DOHH2 (cell line): ENCODE measurements around the gene DLST.
"Not testable (repeated sequence)": the region's sequence is repeated elsewhere in the genome, so short reads cannot be mapped to it uniquely, and the experiment has no call there.

Experiments used
- H3F3A ChIP-seq: fragments of 200-600 bp; sonication (generic), shearing (Covaris generic); 2 replicates; pipeline ENCODE4 v1.6.0; 2016; ENCODE audit warnings: antibody characterized with exemption, mild to moderate bottlenecking; ENCODE audit not compliant: control insufficient read depth, insufficient read depth
- H3K27ac ChIP-seq: fragments of 200-600 bp; sonication (generic); 2 replicates; pipeline ENCODE4 v1.5.1; 2014; ENCODE audit warnings: low read depth, mild to moderate bottlenecking, low read length, moderate library complexity
- H3K27me3 ChIP-seq: fragments of 200-600 bp; sonication (generic); 2 replicates; pipeline ENCODE4 v1.6.1; 2014; ENCODE audit warnings: mild to moderate bottlenecking, low read length, mixed read lengths; ENCODE audit not compliant: control insufficient read depth
- H3K36me3 ChIP-seq: fragments of 200-600 bp; sonication (generic); 2 replicates; pipeline ENCODE4 v1.6.1; 2014; ENCODE audit warnings: mild to moderate bottlenecking, low read length, moderate library complexity, mixed read lengths; ENCODE audit not compliant: control insufficient read depth
- H3K4me1 ChIP-seq: fragments of 200-600 bp; sonication (generic); 2 replicates; pipeline ENCODE4 v1.6.1; 2014; ENCODE audit warnings: mild to moderate bottlenecking, low read length, mixed read lengths; ENCODE audit not compliant: control insufficient read depth
- H3K4me2 ChIP-seq: fragments of 200-600 bp; sonication (generic); 2 replicates; pipeline ENCODE4 v1.6.0; 2014; ENCODE audit warnings: mild to moderate bottlenecking, low read length, moderate library complexity
- H3K4me3 ChIP-seq: fragments of 200-600 bp; sonication (generic); 2 replicates; pipeline ENCODE4 v1.5.1; 2014; ENCODE audit warnings: mild to moderate bottlenecking, low read length, mixed read lengths
- H3K79me2 ChIP-seq: fragments of 200-600 bp; sonication (generic); 2 replicates; pipeline ENCODE4 v1.6.1; 2014; ENCODE audit warnings: mild to moderate bottlenecking, low read length, mixed read lengths; ENCODE audit not compliant: control insufficient read depth
- H3K9me2 ChIP-seq: fragments of 200-600 bp; sonication (generic); replicated peaks from 2 replicates; pipeline ENCODE4 v1.6.1; 2014; ENCODE audit warnings: mild to moderate bottlenecking, low read length, mixed read lengths; ENCODE audit not compliant: control insufficient read depth
- H3K9me3 ChIP-seq: fragments of 200-600 bp; sonication (generic); 2 replicates; pipeline ENCODE4 v1.6.1; 2014; ENCODE audit warnings: antibody characterized with exemption, low read length, mixed read lengths; ENCODE audit not compliant: control insufficient read depth, insufficient read depth
- H4K20me1 ChIP-seq: fragments of 200-600 bp; sonication (generic); 2 replicates; pipeline ENCODE4 v1.6.0; 2014; ENCODE audit warnings: low read depth, mild to moderate bottlenecking, antibody characterized with exemption, low read length, moderate library complexity; ENCODE audit not compliant: control insufficient read depth, insufficient read depth
- EZH2phosphoT487 ChIP-seq: fragments of 200-600 bp; sonication (generic); IDR thresholded peaks from 2 replicates; pipeline ENCODE4 v1.6.1; 2017; ENCODE audit warnings: borderline replicate concordance, mild to moderate bottlenecking, antibody characterized with exemption, low read length, moderate library complexity, mixed read lengths
- TF ChIP-seq, protein P1 (sequence below): fragments of 200-600 bp; sonication (generic); IDR thresholded peaks from one replicate; pipeline ENCODE4 v1.5.1; 2014; ENCODE audit warnings: antibody characterized with exemption, mild to moderate bottlenecking, low read depth, low read length; ENCODE audit not compliant: poor library complexity, severe bottlenecking

DLST gene

DNA sequence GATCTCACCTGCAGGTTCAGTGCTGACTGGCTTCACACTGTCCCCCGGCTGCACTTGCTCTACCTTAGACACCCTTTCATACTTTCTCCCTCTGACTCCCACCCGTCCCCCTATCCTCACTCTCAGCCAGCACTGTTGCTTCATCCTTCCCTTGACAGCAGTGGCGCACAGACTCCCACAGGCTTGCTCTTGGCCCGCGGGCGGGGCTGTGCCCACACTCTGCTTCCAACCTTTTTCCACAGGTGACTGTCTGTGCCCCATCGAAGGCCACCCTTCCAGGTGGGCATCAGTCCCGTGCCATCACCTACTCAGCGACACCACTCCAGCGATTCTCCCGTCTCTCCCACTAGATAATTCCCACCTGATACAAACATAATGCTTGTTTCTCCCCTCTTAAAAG, 42.3 kb downstream of the DLST start:
- H3F3A ChIP-seq = 0 out of 2 replicates have a peak, but pooled peaks cover 2% of the 10 kb centered on the region
- no peaks in the 10 kb centered on the region for H3K79me2 ChIP-seq
- H3K36me3 ChIP-seq = no peaks in the 10 kb centered on the region
- H4K20me1 ChIP-seq = no peaks in the 10 kb centered on the region
- H3K9me2 ChIP-seq = no peaks in the 10 kb centered on the region
- peaks cover 7% of the 10 kb centered on the region for H3K27me3 ChIP-seq
- H3K4me3 ChIP-seq = no peak overlapping the region
- H3K4me2 ChIP-seq = no peak overlapping the region
- H3K9me3 ChIP-seq = no peaks in the 10 kb centered on the region
- no peak for TF ChIP-seq EZH2phosphoT487
- TF ChIP-seq, protein P1, sequence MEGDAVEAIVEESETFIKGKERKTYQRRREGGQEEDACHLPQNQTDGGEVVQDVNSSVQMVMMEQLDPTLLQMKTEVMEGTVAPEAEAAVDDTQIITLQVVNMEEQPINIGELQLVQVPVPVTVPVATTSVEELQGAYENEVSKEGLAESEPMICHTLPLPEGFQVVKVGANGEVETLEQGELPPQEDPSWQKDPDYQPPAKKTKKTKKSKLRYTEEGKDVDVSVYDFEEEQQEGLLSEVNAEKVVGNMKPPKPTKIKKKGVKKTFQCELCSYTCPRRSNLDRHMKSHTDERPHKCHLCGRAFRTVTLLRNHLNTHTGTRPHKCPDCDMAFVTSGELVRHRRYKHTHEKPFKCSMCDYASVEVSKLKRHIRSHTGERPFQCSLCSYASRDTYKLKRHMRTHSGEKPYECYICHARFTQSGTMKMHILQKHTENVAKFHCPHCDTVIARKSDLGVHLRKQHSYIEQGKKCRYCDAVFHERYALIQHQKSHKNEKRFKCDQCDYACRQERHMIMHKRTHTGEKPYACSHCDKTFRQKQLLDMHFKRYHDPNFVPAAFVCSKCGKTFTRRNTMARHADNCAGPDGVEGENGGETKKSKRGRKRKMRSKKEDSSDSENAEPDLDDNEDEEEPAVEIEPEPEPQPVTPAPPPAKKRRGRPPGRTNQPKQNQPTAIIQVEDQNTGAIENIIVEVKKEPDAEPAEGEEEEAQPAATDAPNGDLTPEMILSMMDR = no peak
- peaks cover 14% of the 10 kb centered on the region for H3K4me1 ChIP-seq
- no peak overlapping the region for H3K27ac ChIP-seq

DNA sequence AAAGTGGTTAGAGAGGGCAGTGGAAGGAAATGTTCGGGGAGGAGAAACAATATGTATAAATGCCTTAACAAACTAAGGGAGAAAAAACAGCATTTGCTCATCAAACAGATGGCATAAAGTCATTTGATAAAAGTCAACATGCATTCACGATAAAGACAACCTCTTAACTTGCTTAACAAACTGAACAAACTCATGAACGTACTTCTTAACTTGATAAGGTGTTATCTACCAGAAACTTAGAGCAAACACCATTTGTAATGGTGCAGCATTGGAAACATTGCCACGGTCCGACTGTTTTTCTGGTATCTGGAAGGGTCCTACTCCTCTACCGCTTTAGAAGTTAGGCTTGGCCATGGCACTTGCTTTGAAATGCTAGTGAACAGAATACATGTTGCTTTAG, 45.5 kb downstream of the DLST start:
- no peaks in the 10 kb centered on the region for H3K9me2 ChIP-seq
- H3K4me3 ChIP-seq = no peak overlapping the region
- peaks cover 6% of the 10 kb centered on the region; the same call in 1 of the 2 replicates for H3F3A ChIP-seq
- H3K36me3 ChIP-seq = no peaks in the 10 kb centered on the region
- no peaks in the 10 kb centered on the region for H4K20me1 ChIP-seq
- no peak overlapping the region for H3K4me2 ChIP-seq
- H3K27me3 ChIP-seq = peaks cover 20% of the 10 kb centered on the region
- H3K79me2 ChIP-seq = no peaks in the 10 kb centered on the region
- peaks cover 23% of the 10 kb centered on the region for H3K4me1 ChIP-seq
- TF ChIP-seq, protein P1 = no peak
- TF ChIP-seq EZH2phosphoT487 = no peak
- H3K27ac ChIP-seq = no peak overlapping the region
- H3K9me3 ChIP-seq = no peaks in the 10 kb centered on the region

DNA sequence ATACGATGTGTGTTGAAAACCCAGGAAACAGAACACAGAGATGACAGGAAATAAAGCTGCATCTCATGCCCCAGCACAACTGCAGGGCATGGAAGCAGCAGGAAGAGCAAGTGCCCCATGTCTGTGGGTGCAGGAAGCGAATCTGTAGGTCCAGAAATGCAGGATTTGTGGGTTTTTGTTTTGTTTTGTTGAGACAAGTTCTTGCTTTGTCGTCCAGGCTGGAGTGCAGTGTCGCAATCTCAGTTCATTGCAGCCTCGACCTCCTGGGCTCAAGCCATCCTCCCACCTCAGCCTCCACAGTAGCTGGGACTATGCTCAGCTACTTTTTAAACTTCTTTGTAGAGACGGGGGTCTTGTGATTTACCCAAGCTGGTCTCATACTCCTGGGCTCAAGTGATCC, 47.5 kb downstream of the DLST start:
- Histone ChIP-seq H3K79me2 (no peaks in the 10 kb centered on the region), H3K4me2 (no peak overlapping the region), H3K27me3 (peaks cover 20% of the 10 kb centered on the region), H4K20me1 (no peaks in the 10 kb centered on the region), H3K27ac (no peak overlapping the region), H3K4me1 (peaks cover 17% of the 10 kb centered on the region), H3K36me3 (no peaks in the 10 kb centered on the region), H3F3A (peaks cover 6% of the 10 kb centered on the region; the same call in 1 of the 2 replicates), H3K9me2 (no peaks in the 10 kb centered on the region), H3K4me3 (no peak overlapping the region), H3K9me3 (no peaks in the 10 kb centered on the region)
- TF ChIP-seq, protein P1 = no peak
- TF ChIP-seq EZH2phosphoT487 = no peak

DNA sequence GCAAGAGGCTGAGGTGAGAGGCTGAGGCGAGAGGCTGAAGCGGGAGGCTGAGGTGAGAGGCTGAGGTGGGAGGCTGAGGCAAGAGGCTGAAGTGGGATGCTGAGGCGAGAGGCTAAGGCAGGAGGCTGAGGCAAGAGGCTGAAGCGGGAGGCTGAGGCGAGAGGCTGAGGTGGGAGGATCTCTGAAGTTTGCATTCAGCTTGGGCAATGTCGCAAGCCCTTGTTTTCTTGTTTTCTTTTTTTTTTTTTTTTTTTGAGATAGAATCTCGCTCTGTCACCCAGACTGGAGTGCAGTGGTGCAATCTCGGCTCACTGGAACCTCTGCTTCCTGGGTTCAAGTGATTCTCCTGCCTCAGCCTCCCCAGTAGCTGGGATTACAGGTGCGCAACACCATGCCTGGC, 50.0 kb downstream of the DLST start:
- H3K79me2 ChIP-seq, H3K9me2 ChIP-seq, H3F3A ChIP-seq, H3K4me3 ChIP-seq, H4K20me1 ChIP-seq, H3K9me3 ChIP-seq, H3K36me3 ChIP-seq, H3K27ac ChIP-seq, H3K4me2 ChIP-seq: not testable (repeated sequence)
- peaks cover 20% of the 10 kb centered on the region for H3K27me3 ChIP-seq
- peaks cover 17% of the 10 kb centered on the region for H3K4me1 ChIP-seq
